ENCODE data around the gene RIPK3.

The RIPK3 gene

DNA sequence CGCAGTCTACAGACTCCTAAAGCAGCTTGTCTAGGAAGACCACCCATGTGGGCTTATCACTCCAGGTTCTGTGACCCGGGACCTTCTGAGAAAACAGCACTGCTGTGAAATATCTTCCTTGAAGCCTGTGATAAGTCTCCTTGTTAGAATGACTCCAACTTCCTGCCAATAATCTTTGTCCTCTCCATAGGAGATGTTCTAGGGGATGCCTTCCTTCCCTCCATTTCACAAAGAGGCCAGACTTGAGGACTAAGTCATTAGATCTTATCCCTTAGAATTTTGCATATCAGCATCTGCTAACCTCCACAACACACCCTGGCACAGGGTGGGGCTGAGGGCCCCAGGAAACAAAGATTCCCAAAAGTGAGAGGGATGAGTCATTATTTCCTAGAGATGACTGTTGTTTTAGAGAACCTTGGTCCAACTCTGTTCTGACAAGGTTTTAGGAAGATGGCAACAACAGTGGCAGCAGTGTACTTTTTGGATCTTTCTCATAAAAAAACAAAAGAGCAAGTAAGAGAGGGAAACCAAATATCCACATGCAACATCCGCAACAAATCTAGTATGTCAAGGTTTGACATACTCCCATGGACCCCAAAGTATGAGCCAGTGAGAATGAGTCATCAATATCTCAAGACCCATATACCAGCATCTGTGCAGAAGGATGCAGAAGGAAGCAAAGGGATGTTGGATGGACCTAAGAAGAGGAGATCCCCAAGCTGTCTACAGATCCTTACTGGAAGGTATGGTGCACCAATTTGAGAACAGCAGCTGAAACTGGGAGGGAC is 22.5 kb downstream of the RIPK3 start:
- DNase-seq = no peak

GRCh38 chr14:24316597-24316950 is 23.2 kb downstream of the RIPK3 start:
- DNase-seq = no peak

GRCh38 chr14:24315807-24316596 is 23.8 kb downstream of the RIPK3 start:
- DNase-seq = no peak

DNA sequence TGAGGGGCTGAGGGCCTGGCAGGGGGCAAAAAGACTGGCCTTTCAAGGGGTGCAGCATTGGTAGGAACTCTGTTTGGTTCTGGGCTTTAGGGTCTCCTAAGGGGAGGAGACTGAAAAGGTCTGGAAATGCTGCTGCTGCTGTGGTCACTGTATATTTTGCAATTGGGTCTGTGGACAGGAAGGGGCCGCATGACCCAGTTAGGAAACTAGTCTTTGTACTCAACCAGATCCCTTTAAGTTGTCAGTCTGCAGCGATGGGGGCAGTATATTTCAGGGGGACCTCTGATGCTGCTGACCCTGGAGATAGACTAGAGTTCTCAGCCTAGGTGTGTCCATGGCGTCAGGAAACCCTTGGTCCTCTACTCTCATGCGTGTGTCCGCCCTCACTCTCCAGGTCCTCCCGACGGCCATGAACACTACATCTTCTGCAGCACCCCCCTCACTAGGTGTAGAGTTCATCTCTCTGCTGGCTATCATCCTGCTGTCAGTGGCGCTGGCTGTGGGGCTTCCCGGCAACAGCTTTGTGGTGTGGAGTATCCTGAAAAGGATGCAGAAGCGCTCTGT is 24.5 kb downstream of the RIPK3 start:
- no peak for DNase-seq

GRCh38 chr14:24314377-24315193 is 25.2 kb downstream of the RIPK3 start:
- no peak for DNase-seq

DNA sequence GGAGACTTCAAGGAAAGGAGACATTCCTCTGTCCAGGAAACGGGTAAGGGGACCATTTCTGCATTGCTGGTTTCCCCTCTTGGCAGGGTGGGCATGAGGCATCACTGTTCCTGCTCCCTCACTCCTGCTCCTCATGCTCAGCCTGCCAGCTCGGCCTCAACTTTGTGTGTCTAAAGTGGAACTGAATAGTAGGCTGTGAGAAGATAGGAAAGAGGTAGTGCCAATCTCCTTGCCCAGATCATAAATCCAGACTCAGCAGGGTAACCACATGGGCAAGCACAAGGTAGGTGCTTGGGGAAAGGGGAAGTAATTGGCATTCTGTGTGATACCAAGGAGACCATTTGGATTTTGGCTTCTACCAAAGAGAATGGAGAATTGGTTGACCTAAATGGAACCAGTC is 25.9 kb downstream of the RIPK3 start:
- DNase-seq = no peak

DNA sequence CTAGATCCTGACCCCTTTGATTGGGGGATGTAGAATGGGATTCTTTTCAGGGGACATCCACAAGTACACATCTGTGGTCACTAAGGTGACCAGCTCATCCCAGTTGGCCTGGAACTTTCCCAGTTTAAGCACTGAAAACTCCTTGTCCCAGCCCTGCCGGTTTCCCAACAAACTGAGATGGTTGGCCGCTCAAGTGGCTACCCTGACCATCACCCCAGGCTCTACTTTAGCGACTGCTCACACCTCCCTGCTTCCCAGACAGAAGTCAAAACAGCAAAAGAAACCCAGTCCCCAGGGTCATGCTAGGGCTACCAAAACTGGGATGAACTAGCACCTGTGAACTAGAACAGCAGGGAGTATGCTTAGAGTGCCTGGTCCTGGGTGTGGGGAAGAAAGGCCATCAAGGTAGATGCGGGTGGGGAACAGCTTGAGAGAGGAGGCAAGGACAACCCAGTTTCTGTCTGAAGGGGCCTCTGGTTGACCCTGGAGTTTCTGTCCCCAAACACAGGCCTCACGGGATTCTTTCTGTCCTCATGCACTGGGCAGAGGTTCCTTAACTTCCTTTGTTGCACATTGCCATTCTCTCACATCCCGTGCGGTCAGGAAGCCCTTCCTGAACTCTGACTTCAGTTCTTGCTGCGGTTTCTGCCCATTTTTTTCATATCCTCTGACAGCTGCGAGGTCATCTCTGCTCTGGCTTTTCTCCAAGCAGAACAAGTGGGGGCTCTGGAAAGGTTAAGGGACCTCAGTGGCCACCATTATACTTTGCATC is 26.9 kb downstream of the RIPK3 start:
- no peak for DNase-seq

- DNase-seq = no peak
Observed at GRCh38 chr14:24311837-24312615, 27.8 kb downstream of the RIPK3 start.

DNA sequence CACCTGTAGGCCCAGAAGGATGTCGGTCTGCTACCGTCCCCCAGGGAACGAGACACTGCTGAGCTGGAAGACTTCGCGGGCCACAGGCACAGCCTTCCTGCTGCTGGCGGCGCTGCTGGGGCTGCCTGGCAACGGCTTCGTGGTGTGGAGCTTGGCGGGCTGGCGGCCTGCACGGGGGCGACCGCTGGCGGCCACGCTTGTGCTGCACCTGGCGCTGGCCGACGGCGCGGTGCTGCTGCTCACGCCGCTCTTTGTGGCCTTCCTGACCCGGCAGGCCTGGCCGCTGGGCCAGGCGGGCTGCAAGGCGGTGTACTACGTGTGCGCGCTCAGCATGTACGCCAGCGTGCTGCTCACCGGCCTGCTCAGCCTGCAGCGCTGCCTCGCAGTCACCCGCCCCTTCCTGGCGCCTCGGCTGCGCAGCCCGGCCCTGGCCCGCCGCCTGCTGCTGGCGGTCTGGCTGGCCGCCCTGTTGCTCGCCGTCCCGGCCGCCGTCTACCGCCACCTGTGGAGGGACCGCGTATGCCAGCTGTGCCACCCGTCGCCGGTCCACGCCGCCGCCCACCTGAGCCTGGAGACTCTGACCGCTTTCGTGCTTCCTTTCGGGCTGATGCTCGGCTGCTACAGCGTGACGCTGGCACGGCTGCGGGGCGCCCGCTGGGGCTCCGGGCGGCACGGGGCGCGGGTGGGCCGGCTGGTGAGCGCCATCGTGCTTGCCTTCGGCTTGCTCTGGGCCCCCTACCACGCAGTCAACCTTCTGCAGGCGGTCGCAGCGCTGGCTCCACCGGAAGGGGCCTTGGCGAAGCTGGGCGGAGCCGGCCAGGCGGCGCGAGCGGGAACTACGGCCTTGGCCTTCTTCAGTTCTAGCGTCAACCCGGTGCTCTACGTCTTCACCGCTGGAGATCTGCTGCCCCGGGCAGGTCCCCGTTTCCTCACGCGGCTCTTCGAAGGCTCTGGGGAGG is 28.9 kb downstream of the RIPK3 start, which contains the start of gene LTB4R:
Gene LTB4R (plus strand): TSS at position 857 of the 959 bp plus-strand sequence. CDS start 4,150 bp downstream, outside the sequence.
- peak; percentile 28 for DNase-seq

- DNase-seq = no peak
Observed at GRCh38 chr14:24310265-24310645, 29.5 kb downstream of the RIPK3 start.

GRCh38 chr14:24309538-24310264 is 30.1 kb downstream of the RIPK3 start, which contains the start of gene LTB4R2:
LTB4R2 (plus strand) TSS chr14:24310140; CDS start chr14:24310665, 525 bp downstream.
- DNase-seq = no peak

DNA sequence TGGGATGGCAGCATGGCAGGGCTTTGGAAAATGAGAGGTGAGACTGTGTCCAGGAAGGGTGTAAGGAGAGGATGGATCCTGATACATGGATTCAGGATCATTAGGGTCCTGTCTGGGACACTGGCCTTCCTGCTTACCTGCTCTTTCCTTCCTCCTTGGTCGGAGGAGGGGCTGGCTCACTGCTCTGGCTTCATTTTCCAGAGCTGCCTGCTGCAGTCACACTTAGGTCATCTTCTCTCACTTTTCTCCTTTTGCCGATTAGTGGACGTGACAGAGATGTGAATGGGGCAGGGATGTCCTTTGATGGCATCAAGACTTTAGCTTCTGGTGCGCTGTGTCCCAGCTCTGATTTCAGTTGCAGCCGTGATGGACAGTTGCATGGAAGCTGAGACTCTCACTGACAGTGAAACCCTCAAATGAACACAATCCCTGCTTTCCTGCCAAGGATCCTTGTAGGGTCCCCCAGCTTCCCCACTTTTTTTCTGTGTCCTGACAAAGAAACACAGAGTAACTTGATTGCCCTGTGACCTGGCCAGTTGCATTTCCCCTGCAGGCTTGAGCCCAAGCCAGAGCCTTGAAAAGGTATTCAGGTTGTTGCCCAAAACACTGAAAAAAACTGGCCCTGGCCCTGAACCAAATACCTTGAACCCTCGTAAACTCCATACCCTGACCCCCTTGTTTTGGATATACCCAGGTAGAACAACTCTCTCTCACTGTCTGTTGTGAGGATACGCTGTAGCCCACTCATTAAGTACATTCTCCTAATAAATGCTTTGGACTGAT is 31.3 kb downstream of the RIPK3 start:
- no peak for DNase-seq

DNA sequence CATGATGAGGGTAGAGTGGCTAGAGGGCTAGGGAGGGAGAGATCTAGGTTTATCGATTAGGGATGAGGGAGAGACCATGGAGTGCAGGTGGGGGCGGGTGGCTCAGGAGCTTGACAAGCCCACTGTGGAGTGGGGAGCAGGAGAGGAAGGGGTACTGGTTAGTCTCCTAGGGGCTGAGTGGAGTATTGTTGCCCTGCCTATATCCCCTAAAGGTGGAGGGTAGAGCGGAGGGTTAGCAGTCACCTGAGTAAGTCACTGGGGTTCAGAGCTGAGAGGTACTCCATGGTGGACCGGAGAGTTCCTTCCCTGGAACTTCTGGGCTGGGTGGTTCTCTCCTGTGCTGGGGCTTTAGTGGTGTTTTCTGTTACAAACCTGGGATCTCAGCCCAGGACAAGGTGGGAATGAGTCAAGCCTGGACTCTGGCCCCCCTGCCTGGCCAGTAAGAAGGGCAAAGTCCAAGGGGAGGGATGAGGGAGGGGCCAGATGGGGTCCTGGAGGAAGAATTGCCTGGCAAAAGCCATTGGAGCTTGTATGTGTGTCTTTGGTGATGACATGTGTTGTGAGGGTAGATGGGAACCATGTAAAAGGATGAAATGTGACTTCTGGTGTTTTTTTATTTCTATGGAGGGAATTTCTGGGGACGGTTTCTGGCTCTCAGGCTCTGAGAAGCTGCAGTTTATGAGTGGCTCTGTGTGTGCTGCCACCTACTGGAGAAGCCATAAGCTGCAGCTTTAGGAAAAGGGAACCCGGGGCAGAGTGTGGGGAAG is 32.0 kb downstream of the RIPK3 start, which contains the start of gene CIDEB:
Gene CIDEB (minus strand): TSS at position 403 of the 767 bp plus-strand sequence. CDS start 119 bp downstream, at position 284.
- no peak for DNase-seq

DNA sequence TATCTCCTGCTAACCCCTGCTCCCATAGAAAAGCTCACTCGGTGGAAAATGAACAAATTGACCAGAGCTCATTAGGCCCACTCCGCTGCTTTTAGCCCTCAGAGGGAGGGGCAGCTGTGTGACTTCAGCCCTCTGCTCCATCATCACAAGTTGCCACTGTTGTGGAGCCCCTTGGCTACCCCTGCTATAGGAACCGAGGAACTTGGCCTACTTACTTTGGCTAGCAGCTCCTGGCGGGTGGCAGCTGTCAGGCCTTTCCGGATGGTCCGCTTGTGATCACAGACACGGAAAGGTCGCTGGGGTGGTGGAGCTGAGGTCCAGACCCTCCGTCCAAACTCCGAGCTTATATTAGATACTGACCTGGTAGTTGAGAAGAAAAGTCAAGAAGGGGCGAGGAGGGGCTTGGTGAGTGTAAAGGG is 32.6 kb downstream of the RIPK3 start:
- no peak for DNase-seq

DNA sequence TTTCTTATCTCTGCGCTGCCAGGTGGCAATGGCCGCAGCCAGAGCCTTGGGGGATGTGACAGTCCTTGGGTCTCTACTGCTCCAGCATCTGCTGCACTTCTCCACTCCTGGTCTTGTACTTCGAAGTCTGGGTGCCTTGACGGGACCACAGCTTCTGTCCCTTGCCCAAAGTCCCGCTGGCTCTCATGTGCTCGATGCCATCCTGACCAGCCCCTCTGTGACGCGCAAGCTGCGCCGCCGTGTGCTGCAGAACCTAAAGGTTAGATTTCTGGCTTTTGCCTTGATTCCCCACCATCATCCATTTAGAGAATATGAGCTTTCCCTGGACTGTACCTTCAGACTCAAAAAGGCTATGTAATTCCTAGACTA is 35.8 kb downstream of the RIPK3 start:
- no peak for DNase-seq

DNA sequence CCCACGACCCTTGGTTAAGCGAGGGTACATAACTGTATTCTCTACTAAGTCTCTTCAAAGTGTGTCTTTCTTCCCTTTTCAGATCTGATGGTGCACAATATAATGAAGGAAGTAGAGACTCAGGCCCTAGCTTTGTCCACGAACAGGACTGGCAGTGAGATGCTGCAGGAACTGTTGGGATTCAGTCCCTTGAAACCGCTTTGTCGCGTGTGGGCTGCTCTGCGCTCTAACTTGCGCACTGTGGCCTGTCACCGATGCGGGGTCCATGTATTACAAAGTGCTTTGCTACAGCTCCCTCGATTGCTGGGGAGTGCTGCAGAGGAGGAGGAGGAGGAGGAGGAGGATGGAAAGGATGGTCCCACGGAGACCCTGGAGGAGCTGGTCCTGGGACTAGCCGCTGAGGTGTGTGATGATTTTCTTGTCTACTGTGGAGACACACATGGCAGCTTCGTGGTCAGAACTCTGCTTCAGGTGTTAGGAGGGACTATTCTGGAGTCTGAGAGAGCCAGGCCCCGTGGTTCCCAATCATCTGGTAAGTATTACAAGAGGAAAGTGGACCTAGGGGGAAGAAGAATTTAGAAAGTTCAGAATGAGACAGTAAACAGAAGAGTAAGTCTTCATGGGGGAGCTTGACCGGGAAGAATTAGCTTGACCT is 39.3 kb downstream of the RIPK3 start:
- DNase-seq = no peak
